Thyroid gland (tissue), 4 donors: ENCODE data around the gene ACTA2. TPM values are rescaled to one million over a fixed set of nuclear protein-coding genes. Genes with fewer than 3 reads are reported as not detected.

Experiments used
- DNase-seq, 2 donors: peaks; one replicate each; pipeline ENCODE4 v3.0.0-alpha.2; 2019
- H3K27ac ChIP-seq, 3 donors: fragments of 200-600 bp; sonication (generic); 1 replicate in 2 of 3; 2 replicates in 1 of 3; pipeline ENCODE4 v1.5.1; 2016 to 2019; ENCODE audit warnings: mild to moderate bottlenecking in 1 of 3, moderate library complexity in 1 of 3
- H3K27me3 ChIP-seq: fragments of 200-600 bp; sonication (generic); one replicate; pipeline ENCODE4 v1.5.1; 2019
- H3K36me3 ChIP-seq, 2 donors: fragments of 200-600 bp; sonication (generic); one replicate each; pipeline ENCODE4 v1.5.1; 2016 to 2019
- H3K4me1 ChIP-seq, 2 donors: fragments of 200-600 bp; sonication (generic); one replicate each; pipeline ENCODE4 v1.5.1; 2017 to 2019
- H3K4me3 ChIP-seq, 3 donors: fragments of 200-600 bp; sonication (generic); replicated peaks in 1 of 3; 1 replicate in 2 of 3; 2 replicates in 1 of 3; pipeline ENCODE4 v1.5.1; 2016; ENCODE audit warnings: mild to moderate bottlenecking in 1 of 3
- H3K9me3 ChIP-seq: fragments of 200-600 bp; sonication (generic); one replicate; pipeline ENCODE4 v1.5.1; 2017
- POLR2A ChIP-seq, 2 donors: fragments of 450-650 bp; IDR thresholded peaks; one replicate each; pipeline ENCODE4 v1.6.1; 2017; ENCODE audit warnings: antibody characterized with exemption in 2 of 2, mild to moderate bottlenecking in 2 of 2, moderate library complexity in 1 of 2
- WGBS, 2 donors: methylation state at CpG; one replicate each; pipeline ENCODE4 v1.1.5; 2017; 5-methylcytosine and 5-hydroxymethylcytosine counted together
- intact Hi-C: fragments of 100-400 bp; cut with DNase I; formaldehyde crosslinking; loops from one replicate; pipeline ENCODE4 v1.15.1; 2023
- total RNA-seq, 4 donors: library from RNA; depleted of rRNA; stranded (reverse); fragments of >200 nt; gene quantifications; one replicate each; pipeline ENCODE4 v1.2.3, GENCODE V29; 2016
- TF ChIP-seq, protein P1 (sequence below), 6 experiments: fragments of 200-600 bp in 3 of 6; fragments of 450-650 bp in 3 of 6; sonication (generic) in 3 of 6; IDR thresholded peaks; one replicate each; pipeline ENCODE4 v1.5.1; 2016 to 2019; ENCODE audit warnings: antibody characterized with exemption in 6 of 6, mild to moderate bottlenecking in 2 of 6, inconsistent platforms in 1 of 6, moderate library complexity in 1 of 6

ACTA2 gene
- total RNA-seq, result 100 to 1,000 TPM in 1 of 4 donors, 10 to 100 TPM in 3; 61.5 to 173 (median 72.2) TPM

DNA sequence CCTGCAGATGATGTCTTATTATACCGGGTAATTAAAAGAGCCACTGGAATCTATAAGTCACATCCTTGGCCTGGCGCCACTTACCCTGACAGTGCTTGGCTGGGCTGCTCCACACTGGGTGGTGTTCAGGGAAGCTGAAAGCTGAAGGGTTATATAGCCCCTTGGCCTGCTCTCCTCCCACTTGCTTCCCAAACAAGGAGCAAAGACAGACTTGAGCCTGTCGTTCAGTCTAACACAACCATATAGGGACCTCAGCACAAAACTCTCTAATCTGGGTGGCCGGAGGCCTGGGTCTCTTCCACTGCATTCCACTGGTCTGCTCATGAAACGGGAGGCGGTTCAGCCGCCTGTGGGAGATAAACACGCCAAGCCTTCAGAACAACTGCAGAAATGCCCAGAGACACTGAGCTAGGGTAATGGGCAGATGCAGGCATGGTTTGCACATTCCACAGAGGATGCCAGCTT is at the start of gene ACTA2:
Gene ACTA2 (minus strand): TSS at position 127 of the 465 bp plus-strand sequence. CDS start 3,843 bp downstream, outside the sequence.
- no peaks in the 10 kb centered on the region for H3K9me3 ChIP-seq
- no peak within 1 kb of the TSS for H3K4me3 ChIP-seq
- no peak for TF ChIP-seq POLR2A (IDR thresholded peaks at IDR 0.05)
- TF ChIP-seq, protein P1, sequence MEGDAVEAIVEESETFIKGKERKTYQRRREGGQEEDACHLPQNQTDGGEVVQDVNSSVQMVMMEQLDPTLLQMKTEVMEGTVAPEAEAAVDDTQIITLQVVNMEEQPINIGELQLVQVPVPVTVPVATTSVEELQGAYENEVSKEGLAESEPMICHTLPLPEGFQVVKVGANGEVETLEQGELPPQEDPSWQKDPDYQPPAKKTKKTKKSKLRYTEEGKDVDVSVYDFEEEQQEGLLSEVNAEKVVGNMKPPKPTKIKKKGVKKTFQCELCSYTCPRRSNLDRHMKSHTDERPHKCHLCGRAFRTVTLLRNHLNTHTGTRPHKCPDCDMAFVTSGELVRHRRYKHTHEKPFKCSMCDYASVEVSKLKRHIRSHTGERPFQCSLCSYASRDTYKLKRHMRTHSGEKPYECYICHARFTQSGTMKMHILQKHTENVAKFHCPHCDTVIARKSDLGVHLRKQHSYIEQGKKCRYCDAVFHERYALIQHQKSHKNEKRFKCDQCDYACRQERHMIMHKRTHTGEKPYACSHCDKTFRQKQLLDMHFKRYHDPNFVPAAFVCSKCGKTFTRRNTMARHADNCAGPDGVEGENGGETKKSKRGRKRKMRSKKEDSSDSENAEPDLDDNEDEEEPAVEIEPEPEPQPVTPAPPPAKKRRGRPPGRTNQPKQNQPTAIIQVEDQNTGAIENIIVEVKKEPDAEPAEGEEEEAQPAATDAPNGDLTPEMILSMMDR (IDR thresholded peaks at IDR 0.05), result no peak
- H3K36me3 ChIP-seq, result no peaks in the 10 kb centered on the region
- H3K4me1 ChIP-seq, result peaks cover 18 to 21% of the 10 kb centered on the region in 2 donors
- WGBS, 2 donors, result 73 to 84% methylated on average over 7 to 8 of the region's 8 CpGs
- intact Hi-C loops, result no loop called here
- peak within 1 kb of the TSS; percentile 95 to 99 (median 96) for H3K27ac ChIP-seq
- no peaks in the 10 kb centered on the region for H3K27me3 ChIP-seq
- no peak for DNase-seq

- DNase-seq, result no peak
- WGBS, 2 donors, result 81 to 87% methylated on average over 4 of the region's 4 CpGs
- H3K4me1 ChIP-seq, result no peaks in the 10 kb centered on the region
- no peak overlapping the region for H3K27ac ChIP-seq
- no peaks in the 10 kb centered on the region for H3K27me3 ChIP-seq
- H3K4me3 ChIP-seq, result no peak overlapping the region
- H3K36me3 ChIP-seq, result peaks cover 0 to 5% of the 10 kb centered on the region in 2 donors
- H3K9me3 ChIP-seq, result no peaks in the 10 kb centered on the region
- TF ChIP-seq POLR2A (IDR thresholded peaks at IDR 0.05), result no peak
- TF ChIP-seq, protein P1 (IDR thresholded peaks at IDR 0.05), result no peak
- intact Hi-C loops, result no loop called here
Observed at GRCh38 chr10:89001729-89002072, 49.1 kb upstream of the ACTA2 start.

GRCh38 chr10:89001024-89001728 is 48.6 kb upstream of the ACTA2 start:
- TF ChIP-seq, protein P1 (IDR thresholded peaks at IDR 0.05), result no peak
- TF ChIP-seq POLR2A (IDR thresholded peaks at IDR 0.05), result no peak
- no peak overlapping the region for H3K4me3 ChIP-seq
- intact Hi-C loops, result no loop called here
- no peaks in the 10 kb centered on the region for H3K9me3 ChIP-seq
- DNase-seq, result no peak
- H3K27ac ChIP-seq, result no peak overlapping the region
- H3K27me3 ChIP-seq, result no peaks in the 10 kb centered on the region
- WGBS, 2 donors, result 62 to 69% methylated on average over 5 of the region's 5 CpGs
- H3K36me3 ChIP-seq, result peaks cover 0 to 5% of the 10 kb centered on the region in 2 donors
- H3K4me1 ChIP-seq, result no peaks in the 10 kb centered on the region

DNA sequence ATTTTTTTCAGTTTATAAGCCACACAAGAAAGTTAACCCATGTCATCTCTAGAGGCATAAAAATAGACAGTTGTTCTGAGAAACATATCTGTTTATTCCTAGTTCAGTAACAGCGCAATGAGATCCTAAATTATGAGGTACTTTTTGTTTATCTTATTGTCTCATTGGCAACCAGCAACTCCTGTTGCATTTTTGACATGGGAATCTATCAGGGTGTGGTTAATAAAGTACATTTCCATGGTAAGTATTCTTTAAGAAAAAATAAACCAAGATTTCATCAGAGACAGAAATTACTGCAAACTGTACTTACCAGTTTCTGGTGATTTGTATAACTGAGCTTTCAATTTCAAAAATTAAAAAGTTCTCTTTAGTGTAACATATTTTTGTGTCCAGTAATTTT is 47.1 kb upstream of the ACTA2 start:
- DNase-seq, result no peak
- WGBS, 2 donors, result 82 to 85% methylated on average over 1 of the region's 1 CpG
- Histone ChIP-seq H3K9me3 (no peaks in the 10 kb centered on the region), H3K4me3 (no peak overlapping the region), H3K27me3 (no peaks in the 10 kb centered on the region), H3K4me1 (no peaks in the 10 kb centered on the region), H3K27ac (no peak overlapping the region), H3K36me3 (peaks cover 0 to 5% of the 10 kb centered on the region in 2 donors)
- intact Hi-C loops, result no loop called here
- TF ChIP-seq POLR2A (IDR thresholded peaks at IDR 0.05), result no peak

GRCh38 chr10:88996927-88997326 is 44.4 kb upstream of the ACTA2 start:
- no peak for DNase-seq
- TF ChIP-seq, protein P1 (IDR thresholded peaks at IDR 0.05), result no peak
- no peak for TF ChIP-seq POLR2A (IDR thresholded peaks at IDR 0.05)
- H3K4me1 ChIP-seq, result no peaks in the 10 kb centered on the region
- no peaks in the 10 kb centered on the region for H3K27me3 ChIP-seq
- H3K27ac ChIP-seq, result peak overlapping the region in 1 of 3 donors; percentile 4
- intact Hi-C loops, result no loop called here
- no peaks in the 10 kb centered on the region for H3K36me3 ChIP-seq
- WGBS, 2 donors, result 90 to 94% methylated on average over 1 of the region's 1 CpG
- H3K4me3 ChIP-seq, result no peak overlapping the region
- H3K9me3 ChIP-seq, result no peaks in the 10 kb centered on the region
